ENCODE results near the gene SOX6. TPM values are rescaled to one million over a fixed set of nuclear protein-coding genes. Genes with fewer than 3 reads are reported as not detected.

The SOX6 gene
- total RNA-seq, 1 donor from 2014 or later = 4.5 TPM

DNA sequence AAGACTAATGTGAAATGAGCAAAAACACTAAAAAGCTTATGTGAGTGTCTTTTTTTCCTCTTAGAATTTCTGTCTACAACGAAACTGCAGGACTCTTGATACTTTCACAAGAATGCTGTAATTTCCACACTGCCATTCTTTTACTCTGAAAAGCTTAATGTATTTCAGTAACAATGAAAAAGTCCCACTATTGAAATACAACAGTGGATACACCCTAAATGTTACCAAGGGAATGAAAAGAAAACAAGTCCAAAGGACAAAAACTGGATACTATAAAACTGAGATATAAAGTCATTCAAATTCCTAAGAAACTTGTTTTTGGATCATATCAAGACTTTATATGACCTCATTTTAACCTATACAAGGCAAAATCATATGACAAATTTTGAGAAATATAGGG is 77.4 kb downstream of the SOX6 start:
- no peak for DNase-seq (ENCODE audit: low spot score)

DNA sequence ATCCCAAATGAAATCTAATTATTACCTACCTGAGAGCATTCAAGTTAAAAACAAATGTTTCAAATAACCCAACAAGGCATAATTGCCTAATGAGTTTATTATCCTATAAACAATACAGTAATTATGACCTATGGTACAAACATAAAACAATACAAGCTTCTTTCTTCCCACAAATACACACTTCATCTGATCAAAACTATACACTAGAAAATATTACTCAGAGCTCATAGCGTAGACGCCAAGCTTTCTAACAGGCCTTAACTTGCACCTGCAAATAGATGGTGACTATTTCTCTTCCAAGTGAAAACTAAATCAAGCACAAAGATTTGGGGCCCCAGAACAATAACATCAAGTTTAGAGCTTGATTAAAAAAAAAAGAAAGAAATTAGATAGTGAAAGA is 78.1 kb downstream of the SOX6 start:
- DNase-seq (ENCODE audit: low spot score) = no peak

DNA sequence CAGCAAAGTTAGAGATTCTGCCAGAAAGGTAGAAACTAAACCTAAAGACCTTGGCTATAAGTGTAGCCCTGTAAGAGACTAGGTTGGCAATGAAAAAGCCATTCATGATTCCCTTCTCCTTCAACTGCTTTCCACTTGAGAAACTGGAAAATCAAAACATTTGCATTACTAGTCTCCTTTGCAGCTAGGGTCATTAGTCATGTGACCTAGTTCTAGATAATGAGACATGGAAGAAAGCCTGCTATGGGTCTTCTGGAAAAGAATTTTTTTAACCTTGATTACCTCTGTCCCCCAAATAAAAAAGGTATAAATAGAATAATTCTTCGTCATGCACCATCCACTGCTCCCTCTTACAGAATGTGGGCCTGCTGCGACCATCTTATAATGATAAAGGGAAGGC is 80.1 kb downstream of the SOX6 start:
- DNase-seq (ENCODE audit: low spot score) = no peak

DNA sequence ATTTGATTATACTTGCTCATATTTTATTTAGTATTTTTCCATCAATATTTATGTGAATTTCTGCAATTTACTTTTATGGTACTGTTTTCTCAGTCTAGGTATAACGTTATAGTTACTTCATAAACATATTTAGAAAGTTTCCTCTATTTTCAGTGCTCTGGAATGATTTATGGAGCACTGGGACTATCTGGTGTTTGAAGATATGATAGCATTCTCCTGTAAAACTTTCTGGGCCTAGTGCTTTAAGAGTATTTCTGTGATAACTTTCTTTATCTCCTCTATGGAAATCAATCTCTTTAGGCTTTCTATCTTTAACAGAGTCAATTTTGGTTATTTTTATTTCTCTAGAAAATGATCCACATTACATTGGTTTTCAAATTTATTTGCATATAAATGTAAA is 85.1 kb downstream of the SOX6 start:
- no peak for DNase-seq (ENCODE audit: low spot score)

DNA sequence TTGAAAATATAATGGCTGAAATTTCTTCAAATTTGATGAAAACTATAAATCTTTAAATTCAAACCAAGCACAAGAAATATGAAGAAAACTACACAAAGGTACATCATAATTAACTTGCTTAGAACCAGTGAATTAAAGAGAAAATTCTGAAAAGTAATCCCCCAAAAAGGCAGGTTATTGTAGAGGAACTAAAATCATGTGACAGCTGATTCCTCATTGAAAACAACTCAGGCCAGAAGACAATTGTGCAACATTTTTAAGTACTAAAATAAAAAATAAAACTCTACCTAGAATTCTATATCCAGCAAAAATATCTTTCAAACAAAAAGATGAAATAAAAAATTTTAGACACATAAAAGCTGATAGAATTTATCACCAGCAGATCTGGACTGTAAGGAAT is 90.3 kb downstream of the SOX6 start:
- no peak for DNase-seq (ENCODE audit: low spot score)

DNA sequence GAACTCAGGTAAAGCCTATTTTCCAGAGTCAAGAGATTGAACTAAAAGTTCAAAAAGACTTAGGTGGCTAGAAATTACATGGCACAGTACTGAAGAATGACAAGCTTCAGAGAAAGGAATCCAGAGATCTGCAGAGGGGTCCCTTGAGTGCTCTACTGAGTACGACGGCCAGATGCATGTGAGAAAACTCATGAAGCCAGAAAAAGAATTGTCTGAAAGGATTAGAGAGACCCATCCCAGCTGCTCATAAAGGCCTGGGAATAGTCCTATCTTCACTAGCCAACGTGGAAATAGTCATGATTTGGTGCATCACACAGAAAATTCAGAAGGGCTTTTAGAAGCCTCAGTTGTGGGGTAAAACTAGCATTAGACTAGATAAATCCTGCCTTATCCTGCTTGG is 91.3 kb downstream of the SOX6 start:
- no peak for DNase-seq (ENCODE audit: low spot score)

DNA sequence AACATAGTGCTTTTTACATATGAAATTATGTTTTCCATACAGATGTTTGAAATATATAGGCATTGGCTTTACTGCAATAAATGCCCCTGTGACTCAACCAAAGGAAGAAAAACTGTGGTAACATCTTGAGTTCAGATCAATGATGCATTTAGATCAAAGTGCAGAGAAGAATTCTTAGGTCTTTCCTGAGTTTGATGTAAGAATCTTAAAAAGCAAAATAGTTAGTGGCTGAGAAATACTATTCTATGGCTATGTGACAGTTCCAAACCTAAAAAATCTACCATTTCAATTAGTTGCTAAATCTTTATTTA is 93.7 kb downstream of the SOX6 start:
- no peak for DNase-seq (ENCODE audit: low spot score)

DNA sequence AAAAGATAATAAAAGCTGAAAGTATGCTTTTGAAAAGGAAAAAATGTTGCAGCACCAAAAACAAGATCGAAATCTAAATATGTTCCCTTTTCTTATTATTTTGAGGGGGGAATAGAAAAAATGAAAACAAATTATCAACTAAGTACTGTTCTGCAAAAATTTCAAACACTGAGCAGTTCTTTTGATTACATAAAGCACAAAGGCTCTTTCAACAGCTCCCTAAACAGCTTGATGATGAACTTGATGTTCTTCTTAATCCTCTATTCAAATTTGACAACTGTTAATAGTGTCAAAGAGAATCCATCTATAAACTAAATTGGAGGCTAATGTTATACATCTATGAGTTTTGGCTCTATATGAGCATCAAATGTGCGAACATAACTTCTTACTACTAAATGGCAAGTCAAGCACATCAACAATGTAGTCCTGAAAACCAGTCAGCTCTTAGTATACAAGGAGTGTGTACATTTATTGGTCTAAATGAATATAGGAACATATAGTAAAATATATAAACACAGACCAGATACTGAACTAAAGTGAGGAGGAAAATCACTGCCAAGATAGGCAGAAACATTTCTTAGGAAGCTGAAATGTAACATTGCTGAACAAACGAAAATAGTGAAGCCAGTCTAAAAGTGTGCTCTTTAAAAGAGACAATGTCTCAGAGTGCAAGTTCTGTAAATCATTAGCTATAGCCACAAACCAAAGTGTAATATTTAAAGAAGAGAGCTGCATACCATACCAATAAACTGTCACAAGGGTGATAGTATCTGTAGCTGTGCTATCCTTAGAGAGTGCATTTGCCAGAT is 94.3 kb downstream of the SOX6 start:
- DNase-seq (ENCODE audit: low spot score) = no peak

DNA sequence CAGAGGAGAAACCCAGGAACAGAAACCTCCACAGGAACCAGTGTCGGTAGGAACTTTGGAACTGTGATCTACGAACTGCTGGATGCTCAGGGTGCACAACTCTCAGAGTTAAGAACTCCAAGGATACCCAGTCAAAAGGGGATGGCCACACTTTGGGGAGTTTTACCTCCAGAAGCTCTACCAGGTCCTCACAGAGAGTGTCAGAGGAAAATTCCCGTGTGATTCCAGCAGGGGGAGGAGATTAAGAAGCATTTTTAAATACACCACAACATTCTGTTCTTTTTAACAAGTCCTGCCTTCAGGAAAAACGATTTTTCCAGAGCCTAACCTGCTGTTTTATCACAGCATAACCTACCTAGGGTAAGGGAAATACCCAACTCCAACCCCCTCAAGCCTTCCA is 104.0 kb downstream of the SOX6 start:
- no peak for DNase-seq (ENCODE audit: low spot score)

DNA sequence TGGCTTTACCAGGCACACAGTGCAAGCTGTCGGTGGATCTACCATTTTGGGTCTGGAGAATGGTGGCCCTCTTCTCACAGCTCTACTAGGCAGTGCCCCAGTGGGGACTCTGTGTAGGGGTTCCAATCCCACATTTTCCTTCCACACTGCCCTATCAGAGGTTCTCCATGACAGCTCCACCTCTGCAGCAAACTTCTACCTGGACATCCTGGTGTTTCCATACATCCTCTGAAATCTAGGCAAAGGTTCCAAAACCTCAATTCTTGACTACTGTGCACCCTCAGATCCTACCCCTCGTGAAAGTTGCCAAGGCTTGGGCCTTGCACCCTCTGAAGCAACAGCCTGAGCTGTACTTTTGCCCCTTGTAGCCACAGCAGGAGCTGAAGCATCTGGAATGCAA is 108.1 kb downstream of the SOX6 start:
- no peak for DNase-seq (ENCODE audit: low spot score)

DNA sequence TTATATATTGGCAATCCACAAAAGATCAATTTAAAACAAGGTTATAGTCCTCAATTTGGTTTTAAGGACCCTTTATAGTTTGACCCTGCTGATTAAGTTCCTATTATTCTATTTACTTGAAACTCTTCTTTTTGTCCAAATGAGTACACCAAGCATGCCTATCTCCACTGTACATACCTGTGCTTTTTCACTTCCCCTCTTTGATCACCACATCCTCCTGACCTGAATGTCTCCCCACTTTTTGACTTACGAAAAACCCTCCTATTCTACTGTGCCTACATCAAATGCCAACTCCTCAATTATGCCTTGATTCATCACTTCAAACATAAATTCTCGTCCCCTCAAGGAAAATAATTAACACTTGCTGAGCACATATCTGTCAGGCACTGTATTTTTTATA is 113.5 kb downstream of the SOX6 start:
- DNase-seq (ENCODE audit: low spot score) = no peak

DNA sequence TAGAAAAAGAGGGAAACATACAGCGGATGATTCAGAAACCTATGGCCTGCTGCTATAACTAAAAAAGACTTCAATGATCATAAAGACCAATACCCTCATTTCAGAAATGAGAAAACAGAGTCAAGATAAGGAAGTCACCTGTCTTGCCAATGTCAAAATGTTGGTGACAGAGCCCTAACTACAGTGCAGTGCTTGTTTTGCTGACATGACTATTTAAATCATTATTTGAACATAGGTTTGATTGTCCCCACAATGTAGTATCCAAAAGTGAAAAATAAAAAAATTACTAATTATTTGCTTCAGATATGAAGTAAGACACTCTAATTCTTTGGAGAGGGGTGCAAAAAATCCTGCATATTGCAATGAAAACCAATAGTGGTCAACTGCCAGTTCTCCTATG is 115.7 kb downstream of the SOX6 start:
- DNase-seq (ENCODE audit: low spot score) = no peak

DNA sequence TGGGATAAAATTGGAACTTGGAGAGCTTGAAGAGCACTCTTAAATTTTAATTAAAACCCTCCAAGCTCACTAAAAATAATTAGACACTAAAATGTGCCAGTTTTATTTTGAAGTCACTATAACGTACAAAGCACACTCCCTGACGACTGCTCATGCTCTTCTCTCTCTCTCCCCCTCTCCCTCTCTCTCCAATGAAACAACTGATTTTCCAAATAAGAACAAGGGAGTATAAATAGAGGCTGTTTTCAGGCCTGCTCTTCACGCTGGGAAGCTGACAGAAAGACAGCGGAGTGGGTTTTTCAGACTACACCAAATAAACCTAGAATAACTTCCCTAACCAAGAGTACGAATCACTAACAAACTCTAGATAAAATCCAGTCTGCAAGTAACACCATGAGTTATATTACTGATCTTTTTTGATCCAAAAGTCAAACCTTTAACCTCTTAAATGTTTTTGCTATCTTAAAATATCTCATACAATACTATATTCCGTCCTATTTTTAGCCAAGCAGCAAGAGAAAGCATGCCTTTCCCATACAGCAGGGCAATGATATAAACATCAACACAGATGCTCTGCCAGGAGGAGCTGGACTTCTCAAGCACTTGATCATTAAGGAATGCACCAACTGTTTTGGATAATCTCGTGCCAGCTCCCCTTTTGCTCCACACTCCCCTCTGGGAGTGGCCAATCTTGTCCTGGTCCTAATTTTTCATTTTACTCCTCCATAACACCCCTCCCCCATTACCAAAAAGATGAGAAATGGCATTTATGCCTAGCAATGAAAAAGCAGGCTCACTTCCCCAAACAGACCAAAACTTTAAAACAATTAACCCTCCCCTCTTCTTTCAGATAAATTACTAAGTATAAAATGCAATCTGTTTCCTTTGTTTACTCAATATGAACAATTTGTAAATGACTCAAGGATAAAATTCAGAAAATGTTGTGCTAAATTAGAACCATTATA is 116.9 kb downstream of the SOX6 start:
- DNase-seq (ENCODE audit: low spot score) = no peak

DNA sequence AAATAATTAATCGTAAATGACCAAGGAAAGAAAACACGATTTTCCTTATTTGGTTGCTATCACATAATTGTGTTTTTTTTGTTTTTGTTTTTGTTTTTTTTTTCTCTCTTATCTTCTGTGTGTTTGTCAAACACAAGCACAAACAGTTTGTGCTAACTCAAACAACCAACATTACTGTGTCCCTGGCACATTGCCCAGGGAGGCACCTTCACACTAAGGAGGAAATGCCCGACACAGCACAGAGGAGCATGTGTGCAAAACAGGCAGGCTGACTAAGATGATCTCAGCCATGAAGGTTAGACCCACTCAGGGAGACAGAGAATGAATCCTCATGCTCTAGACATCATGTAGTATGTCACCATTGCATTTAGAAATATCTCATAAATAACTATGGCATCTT is 130.1 kb downstream of the SOX6 start:
- no peak for DNase-seq (ENCODE audit: low spot score)

DNA sequence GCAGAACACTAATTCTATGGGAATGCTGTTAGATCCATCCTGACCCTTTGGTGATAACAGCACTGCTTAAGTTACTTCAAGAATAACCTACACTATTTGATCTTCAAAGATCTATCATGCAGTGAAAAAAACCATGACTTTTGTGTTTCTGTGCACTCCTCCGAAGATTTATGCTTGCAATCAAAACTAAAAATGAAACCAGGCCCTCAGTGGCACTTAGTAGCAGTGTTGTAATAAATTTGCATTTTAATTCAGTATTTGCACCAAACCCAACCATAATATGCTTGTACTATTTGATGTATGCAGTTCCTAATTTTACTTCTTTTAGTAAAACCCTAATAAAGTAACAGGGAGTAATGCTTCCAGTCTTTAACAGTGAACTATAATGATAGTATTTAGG is 130.7 kb downstream of the SOX6 start:
- DNase-seq (ENCODE audit: low spot score) = no peak

DNA sequence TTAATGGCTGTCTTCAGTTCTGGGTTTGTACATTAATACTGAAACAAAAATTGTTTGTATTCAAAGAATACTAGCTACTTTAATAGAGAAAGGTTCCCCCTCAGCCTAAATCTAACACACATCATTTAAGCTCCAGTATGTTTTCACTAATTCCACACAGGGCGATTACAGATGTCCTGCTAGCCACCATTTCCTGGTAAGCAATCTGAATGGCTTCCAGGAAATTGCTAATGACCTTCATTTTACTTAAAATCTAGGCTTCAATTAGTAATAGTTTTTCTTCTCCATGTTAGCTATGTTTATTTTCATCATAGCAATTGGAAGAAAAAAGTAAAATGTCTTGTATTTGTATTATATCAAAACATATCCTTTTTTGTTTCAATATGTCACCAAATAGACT is 132.8 kb downstream of the SOX6 start:
- no peak for DNase-seq (ENCODE audit: low spot score)

DNA sequence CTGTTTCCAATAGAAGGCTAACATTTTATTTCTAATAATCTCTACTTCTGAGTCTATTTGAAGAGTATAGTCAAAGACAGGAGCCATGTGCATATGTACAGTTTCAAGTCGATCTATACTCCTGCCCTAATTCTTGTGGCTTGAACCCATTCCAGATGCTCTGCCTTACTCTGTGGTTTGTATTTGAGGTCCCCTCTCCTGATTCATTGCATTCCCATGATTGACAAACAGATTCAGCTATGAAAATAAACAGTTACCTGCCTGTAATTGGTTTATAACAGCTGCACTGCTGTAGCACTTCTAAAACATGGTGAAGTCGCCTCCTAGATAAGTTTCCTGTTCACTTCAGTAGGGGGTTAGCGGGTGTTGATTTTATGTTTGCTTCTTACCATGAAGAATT is 138.7 kb downstream of the SOX6 start:
- DNase-seq (ENCODE audit: low spot score) = no peak

DNA sequence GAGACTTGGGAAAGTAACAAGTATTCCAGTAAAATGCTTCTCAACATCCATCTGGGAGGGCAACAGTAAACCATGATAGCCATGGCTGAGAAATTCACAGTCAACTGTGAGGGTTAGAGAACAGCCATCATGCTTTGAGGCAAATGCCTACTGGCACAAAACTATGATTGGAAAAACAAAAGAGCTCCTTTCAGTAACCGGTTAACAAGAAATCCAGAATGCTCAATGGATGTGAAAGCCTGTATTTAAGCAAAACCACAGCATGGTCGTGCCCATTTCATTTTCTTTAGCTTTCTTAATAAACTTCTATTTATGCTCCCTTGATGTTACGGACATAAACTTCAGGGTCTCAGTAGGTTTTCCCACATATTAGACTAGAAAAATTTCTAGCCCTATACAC is 139.5 kb downstream of the SOX6 start:
- no peak for DNase-seq (ENCODE audit: low spot score)

DNA sequence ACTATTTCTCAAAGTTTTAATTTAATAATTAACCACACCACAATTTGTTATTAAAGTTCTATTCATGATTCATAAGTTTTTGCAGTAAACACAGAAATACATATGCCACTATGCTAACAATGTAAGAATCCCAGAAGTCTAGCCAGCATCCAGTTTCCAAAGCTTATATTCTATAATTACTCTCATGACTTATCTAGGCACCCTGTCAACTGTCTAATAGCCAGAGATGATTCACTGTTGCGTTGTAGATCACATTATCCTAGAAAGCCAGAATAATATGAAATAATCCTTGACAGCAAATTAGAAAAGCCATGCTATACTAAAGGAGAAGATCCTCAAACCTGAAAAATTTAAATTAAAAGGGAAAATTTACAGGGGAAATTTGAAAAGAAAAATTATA is 141.0 kb downstream of the SOX6 start:
- DNase-seq (ENCODE audit: low spot score) = no peak

DNA sequence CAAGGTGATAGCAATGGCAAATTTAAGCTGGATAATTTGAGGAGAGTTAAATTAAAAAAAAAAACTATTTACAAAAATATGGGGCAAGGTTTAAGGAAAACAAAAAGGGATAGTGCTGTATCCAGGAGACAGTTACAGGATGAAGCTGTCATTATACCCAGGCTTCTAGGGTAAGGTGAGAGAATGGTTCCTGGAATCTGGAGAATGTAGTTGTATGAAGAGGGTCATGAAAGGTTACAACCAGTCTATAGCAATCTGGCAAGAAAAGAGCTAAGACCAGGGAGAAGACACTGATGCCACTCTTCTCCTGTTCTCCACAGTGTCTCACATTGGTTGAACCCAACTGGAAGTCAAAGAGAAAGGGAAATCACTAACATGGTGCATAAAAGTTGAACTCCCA is 144.9 kb downstream of the SOX6 start:
- no peak for DNase-seq (ENCODE audit: low spot score)

DNA sequence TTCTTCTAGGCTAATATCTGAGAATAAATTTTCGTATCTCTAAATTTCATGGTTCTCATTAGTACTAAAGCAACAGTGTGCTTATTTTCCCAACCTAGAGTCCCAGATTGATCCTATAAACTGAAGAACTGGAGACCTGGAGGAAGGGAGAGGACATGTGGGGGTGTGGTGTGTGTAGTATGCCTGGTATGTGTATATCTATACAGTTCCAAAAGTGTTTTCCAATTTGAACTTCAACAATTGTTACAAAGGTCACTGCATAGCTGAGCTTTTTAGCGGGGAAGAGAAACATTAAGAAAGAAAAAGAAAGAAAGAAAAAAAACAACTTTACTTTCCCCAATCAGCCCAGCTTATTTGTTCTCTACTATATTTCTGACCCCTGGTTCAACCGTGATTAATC is 152.1 kb downstream of the SOX6 start:
- DNase-seq (ENCODE audit: low spot score) = no peak

DNA sequence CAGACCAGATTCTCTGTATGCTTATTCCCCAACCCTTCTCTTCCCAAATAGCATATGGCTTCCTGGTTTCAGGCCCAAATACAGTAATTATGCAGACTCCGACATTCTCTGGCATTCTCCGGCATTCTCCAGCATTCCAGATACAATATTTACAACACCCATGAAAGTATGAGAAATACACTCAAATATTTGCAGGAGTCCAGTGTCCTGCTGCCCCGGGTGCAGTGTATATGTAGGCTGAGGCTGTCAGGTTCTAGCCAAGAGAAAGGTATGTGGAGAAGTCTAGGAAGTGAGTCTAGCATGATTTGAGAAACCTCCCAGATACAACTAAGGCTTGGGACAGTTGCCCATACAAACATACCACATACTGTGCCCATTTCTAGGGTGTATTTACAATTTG is 160.7 kb downstream of the SOX6 start:
- DNase-seq (ENCODE audit: low spot score) = no peak

DNA sequence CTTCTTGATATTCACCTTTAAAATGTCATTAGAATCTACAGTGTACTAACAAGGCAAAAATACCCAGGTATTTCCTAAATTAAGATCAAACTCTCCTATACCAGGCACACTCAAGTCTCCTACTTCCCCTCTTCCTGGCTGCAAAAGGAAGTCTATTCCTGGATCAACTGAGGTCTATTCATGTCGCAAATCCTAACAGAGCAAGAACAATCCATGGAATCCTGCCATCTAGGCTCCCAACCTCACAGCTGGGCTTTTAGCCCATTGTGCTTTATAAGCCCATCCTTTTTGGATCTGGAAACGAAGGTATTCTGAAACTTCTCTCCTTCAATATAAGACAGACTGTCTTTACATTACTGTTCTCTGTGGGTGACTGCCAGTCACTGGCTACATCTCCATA is 161.8 kb downstream of the SOX6 start:
- DNase-seq (ENCODE audit: low spot score) = no peak

All from mesenteric fat pad (tissue), 1 donor.